Testis (tissue), 2 donors: ENCODE results near the gene TBC1D21.

Experiments used
- CTCF ChIP-seq, 3 experiments: fragments of 450-650 bp in 2 of 3; fragments of 200-600 bp in 1 of 3; sonication (generic) in 1 of 3; IDR thresholded peaks; one replicate each; pipeline ENCODE4 v1.5.1; 2016 to 2019; ENCODE audit warnings: antibody characterized with exemption in 3 of 3, mild to moderate bottlenecking in 2 of 3, moderate library complexity in 1 of 3
- POLR2A ChIP-seq: fragments of 450-650 bp; IDR thresholded peaks from one replicate; pipeline ENCODE4 v1.6.1; 2017; ENCODE audit warnings: antibody characterized with exemption, mild to moderate bottlenecking, moderate library complexity

- no peak for TF ChIP-seq CTCF (IDR thresholded peaks at IDR 0.05)
- no peak for TF ChIP-seq POLR2A
These were observed 54.8 kb downstream of the TBC1D21 start for GRCh38 chr15:73928241-73928579.
